HG03045 (cell line): ENCODE data around the gene ATP5F1B.
"Not testable (repeated sequence)": the region's sequence is repeated elsewhere in the genome, so short reads cannot be mapped to it uniquely, and the experiment has no call there.

Experiments
- ATAC-seq: cut with Tn5 transposase; IDR thresholded peaks from one replicate; pipeline ENCODE4 v1.9.1; 2021; ENCODE audit warnings: mild to moderate bottlenecking, moderate library complexity; ENCODE audit not compliant: unreplicated experiment

Gene ATP5F1B

GRCh38 chr12:56653781-56654180 is 8.0 kb upstream of the ATP5F1B start:
- ATAC-seq = not testable (repeated sequence)

- not testable (repeated sequence) for ATAC-seq
Measured at GRCh38 chr12:56648023-56648422, 2.2 kb upstream of the ATP5F1B start.

- no peak for ATAC-seq
Measured at GRCh38 chr12:56645201-56645716, 525 bp downstream of the ATP5F1B start.

GRCh38 chr12:56644654-56645053 is 1.1 kb downstream of the ATP5F1B start:
- no peak for ATAC-seq

- ATAC-seq = no peak
Measured at GRCh38 chr12:56641219-56641618, 4.6 kb downstream of the ATP5F1B start.

GRCh38 chr12:56637621-56638020 is 8.2 kb downstream of the ATP5F1B start:
- ATAC-seq = no peak

- peak; percentile 53 for ATAC-seq
Measured at GRCh38 chr12:56636675-56637540, 8.9 kb downstream of the ATP5F1B start.

- ATAC-seq = peak; percentile 41
Measured at GRCh38 chr12:56635806-56636674, 9.7 kb downstream of the ATP5F1B start.

GRCh38 chr12:56634837-56635791 is 10.7 kb downstream of the ATP5F1B start:
- peak; percentile 27 for ATAC-seq

GRCh38 chr12:56634242-56634836 is 11.4 kb downstream of the ATP5F1B start:
- no peak for ATAC-seq

- no peak for ATAC-seq
Measured at GRCh38 chr12:56633468-56634241, 12.1 kb downstream of the ATP5F1B start.

- ATAC-seq = no peak
Measured at GRCh38 chr12:56632701-56633467, 12.9 kb downstream of the ATP5F1B start.

- ATAC-seq = peak; percentile 26
Measured at GRCh38 chr12:56631790-56632700, 13.7 kb downstream of the ATP5F1B start.

- ATAC-seq = peak; percentile 56
Measured at GRCh38 chr12:56630180-56630632, 15.6 kb downstream of the ATP5F1B start, which contains the start of gene BAZ2A. Gene BAZ2A, minus strand, starts transcription at chr12:56630326. Its CDS starts 12,796 bp downstream, at chr12:56617530.

- ATAC-seq = peak; percentile 11
Measured at GRCh38 chr12:56629459-56630179, 16.2 kb downstream of the ATP5F1B start.

GRCh38 chr12:56628671-56629458 is 16.9 kb downstream of the ATP5F1B start:
- no peak for ATAC-seq
